ENCODE results near the gene GXYLT1.

DNA sequence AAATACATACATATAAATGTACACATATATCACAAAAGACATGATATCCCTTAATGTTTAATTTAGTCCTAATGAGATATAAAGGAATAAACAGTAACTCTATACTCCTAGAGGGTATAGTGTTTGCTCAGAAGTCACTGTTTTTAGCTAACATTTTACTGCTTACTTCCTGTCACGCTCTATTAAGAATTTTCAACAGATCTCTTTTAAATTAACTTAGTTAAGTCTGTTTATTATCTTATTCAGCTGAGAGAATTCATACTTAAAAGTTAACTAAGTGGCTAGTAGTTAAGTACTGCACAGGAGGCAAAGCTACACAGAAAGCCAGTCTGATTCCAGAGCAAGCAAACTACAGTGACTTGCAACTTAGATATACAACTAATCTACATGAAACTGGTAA lies 39.9 kb downstream of the GXYLT1 start:
- TF ChIP-seq, protein P1, sequence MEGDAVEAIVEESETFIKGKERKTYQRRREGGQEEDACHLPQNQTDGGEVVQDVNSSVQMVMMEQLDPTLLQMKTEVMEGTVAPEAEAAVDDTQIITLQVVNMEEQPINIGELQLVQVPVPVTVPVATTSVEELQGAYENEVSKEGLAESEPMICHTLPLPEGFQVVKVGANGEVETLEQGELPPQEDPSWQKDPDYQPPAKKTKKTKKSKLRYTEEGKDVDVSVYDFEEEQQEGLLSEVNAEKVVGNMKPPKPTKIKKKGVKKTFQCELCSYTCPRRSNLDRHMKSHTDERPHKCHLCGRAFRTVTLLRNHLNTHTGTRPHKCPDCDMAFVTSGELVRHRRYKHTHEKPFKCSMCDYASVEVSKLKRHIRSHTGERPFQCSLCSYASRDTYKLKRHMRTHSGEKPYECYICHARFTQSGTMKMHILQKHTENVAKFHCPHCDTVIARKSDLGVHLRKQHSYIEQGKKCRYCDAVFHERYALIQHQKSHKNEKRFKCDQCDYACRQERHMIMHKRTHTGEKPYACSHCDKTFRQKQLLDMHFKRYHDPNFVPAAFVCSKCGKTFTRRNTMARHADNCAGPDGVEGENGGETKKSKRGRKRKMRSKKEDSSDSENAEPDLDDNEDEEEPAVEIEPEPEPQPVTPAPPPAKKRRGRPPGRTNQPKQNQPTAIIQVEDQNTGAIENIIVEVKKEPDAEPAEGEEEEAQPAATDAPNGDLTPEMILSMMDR (IDR thresholded peaks at IDR 0.05; ENCODE audit: low read depth, low read length, poor library complexity, severe bottlenecking) = no peak
- no peak for TF ChIP-seq EZH2phosphoT487 (IDR thresholded peaks at IDR 0.05; ENCODE audit: borderline replicate concordance, low read length)
